ENCODE data around the gene NFKBIL1. TPM values are rescaled to one million over a fixed set of nuclear protein-coding genes. Genes with fewer than 3 reads are reported as not detected.

The NFKBIL1 gene
- total and polyA plus RNA-seq, 9 of the 15 experiments (the other 6 are each of a cell fraction or from before 2014, with no cell fraction given): 0.49 to 33.1 (median 7.6) TPM

GRCh38 chr6:31547727-31548543 is 527 bp downstream of the NFKBIL1 start (continued):
- no peak for TF ChIP-seq CUX1 (CRISPR knock-in tag; IDR thresholded peaks at IDR 0.05)
- no peak for TF ChIP-seq POLR2B (IDR thresholded peaks at IDR 0.05; ENCODE audit: low read depth, partially characterized antibody)
- TF ChIP-seq RBBP5 (IDR thresholded peaks at IDR 0.05; ENCODE audit: borderline replicate concordance, insufficient read depth, low read length, poor library complexity, severe bottlenecking): peak; percentile 70
- TF ChIP-seq GATAD2A (IDR thresholded peaks at IDR 0.05): 0 out of 2 replicates have a peak, but pooled peaks have one; percentile 66
- TF ChIP-seq HMG20B (CRISPR knock-in tag; IDR thresholded peaks at IDR 0.05): no peak
- TF ChIP-seq GABPB1 (CRISPR knock-in tag; IDR thresholded peaks at IDR 0.05): 0 out of 2 replicates have a peak, but pooled peaks have one; percentile 20
- peak; percentile 45; the same call in 1 of the 2 replicates for TF ChIP-seq ZBTB2 (IDR thresholded peaks at IDR 0.05)
- TF ChIP-seq ZNF408 (CRISPR knock-in tag; IDR thresholded peaks at IDR 0.05; ENCODE audit: low read depth): no peak
- no peak for TF ChIP-seq PTRF (tag; IDR thresholded peaks at IDR 0.05)
- TF ChIP-seq ZNF785 (CRISPR knock-in tag; IDR thresholded peaks at IDR 0.05): no peak
- TF ChIP-seq ESRRB (CRISPR knock-in tag; IDR thresholded peaks at IDR 0.05; ENCODE audit: borderline replicate concordance): no peak
- TF ChIP-seq ZNF277 (CRISPR knock-in tag; IDR thresholded peaks at IDR 0.05; ENCODE audit: borderline replicate concordance): no peak
- TF ChIP-seq MEF2D (tag; conservative IDR thresholded peaks at IDR 0.05; ENCODE audit: low read depth): no peak
- TF ChIP-seq EGR1 (conservative IDR thresholded peaks at IDR 0.05): no peak
- TF ChIP-seq NRF1 (conservative IDR thresholded peaks at IDR 0.05 in 1 of 2, IDR thresholded peaks at IDR 0.05 in 1 of 2): peak; percentile 30 to 35
- TF ChIP-seq XRCC3 (IDR thresholded peaks at IDR 0.05): no peak
- TF ChIP-seq ATF4 (CRISPR knock-in tag; IDR thresholded peaks at IDR 0.05): no peak; the same call in 1 of the 2 replicates
- TF ChIP-seq YY1 (IDR thresholded peaks at IDR 0.05; ENCODE audit: borderline replicate concordance in 1 of 3, control insufficient read depth in 1 of 3, extremely low read depth in 1 of 3, insufficient read depth in 3 of 3, insufficient read length in 1 of 3, insufficient replicate concordance in 2 of 3, low read depth in 1 of 3, low read length in 2 of 3): peak in 2 of 3 experiments; percentile 13 to 77
